C4-2B (cell line): ENCODE measurements around the gene CLK3.

Experiments used
- H3K27ac ChIP-seq: fragments of 450-650 bp; 2 replicates; pipeline ENCODE4 v1.5.1; 2017
- ZFX ChIP-seq: fragments of 450-650 bp; IDR thresholded peaks from 2 replicates; pipeline ENCODE4 v1.6.1; 2017
- TF ChIP-seq, protein P1 (sequence below): fragments of 450-650 bp; conservative IDR thresholded peaks from 2 replicates; pipeline ENCODE4 v1.5.1; 2017; ENCODE audit warnings: mild to moderate bottlenecking

CLK3 gene

DNA sequence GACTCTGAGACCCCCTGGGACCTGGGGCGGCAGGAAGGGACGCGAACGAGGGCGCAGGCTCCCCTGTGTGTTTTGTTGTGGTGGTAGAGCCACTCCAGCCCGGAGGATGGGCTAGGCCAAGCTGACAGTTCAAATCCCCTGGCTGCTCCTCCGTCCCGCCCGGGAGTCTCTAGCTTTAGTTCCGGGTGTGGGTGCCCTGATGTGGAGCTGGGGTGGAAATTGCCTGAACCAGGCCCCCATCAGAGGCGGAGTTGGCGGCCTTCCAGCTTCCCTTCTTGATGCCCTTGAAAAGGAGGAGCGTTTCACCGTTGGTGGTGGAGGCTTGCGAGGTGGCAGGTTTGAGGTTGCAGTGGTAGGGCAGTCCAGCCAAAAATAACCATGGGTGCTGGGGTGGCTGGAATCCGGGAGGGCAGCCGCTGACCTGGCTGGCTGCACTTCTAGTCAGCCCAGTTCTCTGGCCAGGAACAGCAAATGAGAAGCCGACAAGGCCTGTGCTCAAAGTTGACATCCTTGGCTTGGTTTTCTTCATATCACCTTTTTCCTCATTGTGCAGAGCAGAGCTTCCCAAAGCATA, 817 bp downstream of the CLK3 start:
- TF ChIP-seq, protein P1, sequence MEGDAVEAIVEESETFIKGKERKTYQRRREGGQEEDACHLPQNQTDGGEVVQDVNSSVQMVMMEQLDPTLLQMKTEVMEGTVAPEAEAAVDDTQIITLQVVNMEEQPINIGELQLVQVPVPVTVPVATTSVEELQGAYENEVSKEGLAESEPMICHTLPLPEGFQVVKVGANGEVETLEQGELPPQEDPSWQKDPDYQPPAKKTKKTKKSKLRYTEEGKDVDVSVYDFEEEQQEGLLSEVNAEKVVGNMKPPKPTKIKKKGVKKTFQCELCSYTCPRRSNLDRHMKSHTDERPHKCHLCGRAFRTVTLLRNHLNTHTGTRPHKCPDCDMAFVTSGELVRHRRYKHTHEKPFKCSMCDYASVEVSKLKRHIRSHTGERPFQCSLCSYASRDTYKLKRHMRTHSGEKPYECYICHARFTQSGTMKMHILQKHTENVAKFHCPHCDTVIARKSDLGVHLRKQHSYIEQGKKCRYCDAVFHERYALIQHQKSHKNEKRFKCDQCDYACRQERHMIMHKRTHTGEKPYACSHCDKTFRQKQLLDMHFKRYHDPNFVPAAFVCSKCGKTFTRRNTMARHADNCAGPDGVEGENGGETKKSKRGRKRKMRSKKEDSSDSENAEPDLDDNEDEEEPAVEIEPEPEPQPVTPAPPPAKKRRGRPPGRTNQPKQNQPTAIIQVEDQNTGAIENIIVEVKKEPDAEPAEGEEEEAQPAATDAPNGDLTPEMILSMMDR = no peak
- no peak for TF ChIP-seq ZFX
- H3K27ac ChIP-seq = peak overlapping the region; percentile 94

DNA sequence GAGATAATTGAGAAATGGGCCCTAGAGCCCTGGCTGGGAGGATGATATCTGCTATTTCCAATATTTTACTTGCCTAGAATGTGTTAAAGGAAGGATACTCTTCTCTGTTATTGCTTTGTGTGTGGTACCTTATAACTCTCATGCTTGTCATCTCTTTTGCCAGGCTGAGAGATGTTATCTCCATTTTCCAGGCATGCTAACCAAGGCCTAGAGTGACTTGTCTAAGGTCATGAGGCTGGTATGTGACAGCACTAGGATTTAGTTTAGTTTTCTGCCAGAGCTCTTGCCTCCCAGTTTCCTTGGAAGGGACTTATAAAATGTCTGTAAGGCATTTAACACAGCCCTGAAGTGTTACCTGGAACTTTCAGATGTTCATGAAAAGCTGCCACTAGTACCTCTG, 1.4 kb downstream of the CLK3 start:
- H3K27ac ChIP-seq = peak overlapping the region; percentile 94

DNA sequence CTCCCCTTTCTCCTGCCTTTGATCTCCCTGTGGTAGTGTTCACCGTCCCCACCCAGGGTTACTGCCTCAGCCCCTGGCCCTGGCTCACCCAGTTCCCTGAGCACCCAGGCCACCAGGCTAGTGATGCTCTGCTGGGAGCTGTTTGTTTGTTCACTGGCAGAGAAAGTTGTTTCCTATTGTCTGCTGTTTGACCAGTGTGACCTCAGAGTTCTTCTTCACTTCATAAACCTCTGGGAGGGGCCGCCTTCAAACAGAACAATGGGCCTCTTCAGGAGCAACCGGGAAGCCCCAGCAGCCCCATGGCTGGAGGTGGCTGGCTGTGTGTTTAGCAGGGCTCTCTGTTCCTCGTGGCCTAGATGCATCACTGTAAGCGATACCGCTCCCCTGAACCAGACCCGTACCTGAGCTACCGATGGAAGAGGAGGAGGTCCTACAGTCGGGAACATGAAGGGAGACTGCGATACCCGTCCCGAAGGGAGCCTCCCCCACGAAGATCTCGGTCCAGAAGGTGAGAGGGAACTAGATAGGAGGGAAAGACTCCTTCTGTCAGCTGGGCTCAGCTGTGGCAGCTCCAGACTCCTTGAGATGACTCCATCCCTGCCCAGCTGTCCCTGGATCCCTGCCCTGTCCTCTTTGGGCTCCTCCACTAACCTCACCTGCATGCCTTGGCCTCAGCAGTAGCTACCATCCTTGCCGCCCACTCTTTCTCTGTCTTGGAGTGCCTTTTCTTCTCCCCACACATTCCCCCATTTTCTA, 3.4 kb downstream of the CLK3 start:
- TF ChIP-seq ZFX = no peak
- TF ChIP-seq, protein P1 = no peak
- H3K27ac ChIP-seq = peak overlapping the region; percentile 18; the same call in 1 of the 2 replicates

More for the DNA sequence above, 1.4 kb downstream of the CLK3 start:
- TF ChIP-seq ZFX = no peak
- TF ChIP-seq, protein P1 = no peak

DNA sequence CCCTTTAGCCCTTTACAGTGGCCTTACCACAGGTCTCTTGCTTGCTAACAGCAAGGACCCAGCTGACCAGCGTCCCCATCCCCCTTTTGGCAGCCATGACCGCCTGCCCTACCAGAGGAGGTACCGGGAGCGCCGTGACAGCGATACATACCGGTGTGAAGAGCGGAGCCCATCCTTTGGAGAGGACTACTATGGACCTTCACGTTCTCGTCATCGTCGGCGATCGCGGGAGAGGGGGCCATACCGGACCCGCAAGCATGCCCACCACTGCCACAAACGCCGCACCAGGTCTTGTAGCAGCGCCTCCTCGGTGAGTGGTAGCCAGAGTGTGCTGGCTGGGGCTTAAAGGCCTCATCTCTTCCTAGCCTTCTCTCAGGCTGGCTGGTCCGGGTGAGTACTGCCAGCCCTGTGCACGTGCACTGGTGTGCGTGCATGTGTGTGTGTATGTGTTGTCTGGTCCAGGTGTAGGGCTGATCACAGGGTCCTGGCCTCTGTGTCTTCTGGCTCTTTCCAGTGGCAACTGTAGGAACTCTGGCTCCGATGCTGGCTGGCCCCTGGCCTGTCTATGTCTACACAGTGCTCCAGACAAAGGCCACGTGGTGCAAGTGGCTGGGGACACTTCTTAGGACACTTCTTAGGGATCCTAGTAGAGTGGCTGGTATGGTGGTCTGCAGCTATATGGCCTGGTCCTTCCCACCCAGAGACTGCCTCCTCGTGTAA, 4.4 kb downstream of the CLK3 start:
- no peak overlapping the region for H3K27ac ChIP-seq
- TF ChIP-seq, protein P1 = no peak
- TF ChIP-seq ZFX = no peak

DNA sequence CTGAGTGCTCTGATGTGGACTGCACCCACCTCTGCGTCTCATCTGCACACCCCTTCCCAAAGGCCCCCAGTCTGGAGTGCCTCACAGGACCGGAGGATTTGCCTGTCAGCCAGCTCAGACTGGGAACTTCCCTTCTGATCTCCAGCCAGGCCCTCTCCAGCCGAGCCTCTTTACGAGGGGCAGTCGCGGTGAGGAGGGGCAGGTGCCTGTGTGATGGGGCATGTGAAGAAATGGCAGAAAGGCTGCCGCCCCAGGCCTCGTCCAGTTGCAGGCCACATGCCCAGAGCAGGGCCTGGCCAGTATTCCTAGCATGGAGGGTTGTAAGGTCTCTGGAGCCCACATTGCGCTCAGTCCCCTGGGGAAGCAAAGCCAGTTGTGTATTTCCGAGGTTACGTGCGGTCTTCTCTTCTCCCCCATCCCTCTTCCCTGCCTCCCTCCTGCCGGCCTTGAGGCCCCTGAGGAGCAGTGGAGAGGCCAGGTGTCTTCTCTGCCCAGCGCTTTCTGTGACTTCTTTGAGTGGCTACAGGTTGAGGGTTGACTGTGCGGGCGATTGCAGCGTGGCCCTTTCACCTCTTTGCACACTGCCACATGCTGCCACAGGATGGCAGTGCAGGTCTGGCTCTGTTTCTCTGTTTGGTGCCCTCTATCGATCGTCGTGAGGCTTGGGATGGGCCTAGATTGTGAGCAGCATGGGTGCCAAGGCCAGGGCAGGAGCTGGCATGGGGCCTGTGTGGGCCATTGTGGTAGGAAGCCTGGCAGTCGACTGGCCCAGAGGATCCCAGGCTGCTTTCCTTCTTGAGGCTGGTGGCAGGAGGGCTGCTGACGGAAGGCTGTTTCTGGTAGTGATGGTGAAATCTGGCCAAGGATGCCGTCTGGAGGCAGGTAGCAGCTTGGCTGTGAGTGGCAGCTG, 5.3 kb downstream of the CLK3 start:
- no peak overlapping the region; the same call in 1 of the 2 replicates for H3K27ac ChIP-seq

DNA sequence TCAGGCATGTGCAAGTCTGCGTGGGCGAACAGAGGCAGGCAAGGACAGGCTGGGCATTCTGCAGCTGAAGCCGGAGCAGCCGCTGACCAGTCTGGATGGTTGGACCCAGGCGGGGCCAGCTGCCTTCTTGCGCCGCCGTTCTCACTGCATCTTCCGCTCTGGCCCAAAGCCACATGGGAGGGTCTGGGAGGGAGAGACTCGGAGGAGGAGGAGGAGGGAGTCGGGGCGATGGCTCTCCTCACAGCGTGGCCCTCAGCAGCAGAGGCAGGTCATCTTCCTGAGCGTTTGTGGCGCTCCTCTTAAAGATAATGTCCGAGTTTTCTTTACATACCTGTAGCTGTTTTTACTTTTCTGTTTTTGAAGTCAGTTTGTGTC, 5.9 kb downstream of the CLK3 start:
- H3K27ac ChIP-seq = no peak overlapping the region; the same call in 1 of the 2 replicates
- TF ChIP-seq, protein P1 = no peak
- no peak for TF ChIP-seq ZFX

More for the DNA sequence above, 5.3 kb downstream of the CLK3 start:
- TF ChIP-seq ZFX = no peak; the same call in 1 of the 2 replicates
- TF ChIP-seq, protein P1 = peak; percentile 99
